NCI-H1417 treated with DMSO at 0.1 percent for 48 hours (cell line): Measurements from ENCODE around the gene AHCTF1.
"Not testable (repeated sequence)": the region's sequence is repeated elsewhere in the genome, so short reads cannot be mapped to it uniquely, and the experiment has no call there.

ENCODE experiments used
- DNase-seq: peaks from one replicate; lab custom pipeline; 2025; lab: John Stamatoyannopoulos, UW

The AHCTF1 gene

GRCh38 chr1:246923482-246923881, 8.3 kb downstream of the AHCTF1 start:
- no peak for DNase-seq

GRCh38 chr1:246921481-246921880, 10.3 kb downstream of the AHCTF1 start:
- no peak for DNase-seq

GRCh38 chr1:246919902-246920301, 11.8 kb downstream of the AHCTF1 start:
- no peak for DNase-seq

GRCh38 chr1:246916026-246916923, 15.5 kb downstream of the AHCTF1 start:
- DNase-seq: not testable (repeated sequence)

GRCh38 chr1:246907472-246907871, 24.3 kb downstream of the AHCTF1 start:
- DNase-seq: no peak

GRCh38 chr1:246906833-246907232, 24.9 kb downstream of the AHCTF1 start:
- DNase-seq: no peak

GRCh38 chr1:246901874-246902273, 29.9 kb downstream of the AHCTF1 start:
- DNase-seq: no peak

GRCh38 chr1:246897302-246897701, 34.4 kb downstream of the AHCTF1 start:
- no peak for DNase-seq

GRCh38 chr1:246893191-246893939, 38.4 kb downstream of the AHCTF1 start:
- no peak for DNase-seq

- DNase-seq: no peak
Observed at GRCh38 chr1:246891105-246891504, 40.6 kb downstream of the AHCTF1 start.

- DNase-seq: no peak
Observed at GRCh38 chr1:246888522-246888921, 43.2 kb downstream of the AHCTF1 start.

- DNase-seq: not testable (repeated sequence)
Observed at GRCh38 chr1:246885389-246885788, 46.4 kb downstream of the AHCTF1 start.

- no peak for DNase-seq
Observed at GRCh38 chr1:246878551-246878950, 53.2 kb downstream of the AHCTF1 start.

- no peak for DNase-seq
Observed at GRCh38 chr1:246876431-246876830, 55.3 kb downstream of the AHCTF1 start.

- no peak for DNase-seq
Observed at GRCh38 chr1:246875041-246876026, 56.4 kb downstream of the AHCTF1 start.

- DNase-seq: no peak
Observed at GRCh38 chr1:246865921-246866320, 65.8 kb downstream of the AHCTF1 start.

- not testable (repeated sequence) for DNase-seq
Observed at GRCh38 chr1:246863791-246864190, 68.0 kb downstream of the AHCTF1 start.

- DNase-seq: no peak
Observed at GRCh38 chr1:246860401-246860800, 71.3 kb downstream of the AHCTF1 start.

GRCh38 chr1:246856371-246856770, 75.4 kb downstream of the AHCTF1 start:
- no peak for DNase-seq

GRCh38 chr1:246850640-246851039, 81.1 kb downstream of the AHCTF1 start:
- not testable (repeated sequence) for DNase-seq

- DNase-seq: no peak
Observed at GRCh38 chr1:246843876-246844275, 87.9 kb downstream of the AHCTF1 start.

GRCh38 chr1:246840761-246841160, 91.0 kb downstream of the AHCTF1 start:
- not testable (repeated sequence) for DNase-seq
